Neuronal stem cell (in vitro differentiated cells): ENCODE measurements around the gene PSENEN.

Experiments
- DNase-seq: peaks from one replicate; pipeline ENCODE4 v3.0.0-alpha.2; 2013; ENCODE audit warnings: low spot score
- H2AFZ ChIP-seq: one replicate; pipeline ENCODE4 v1.6.1; 2013; ENCODE audit warnings: mild to moderate bottlenecking, low read length, inconsistent platforms
- H2AK5ac ChIP-seq: 2 replicates; pipeline ENCODE4 v1.6.1; 2013; ENCODE audit warnings: low read depth, mild to moderate bottlenecking, inconsistent platforms, low read length, moderate library complexity, mixed read lengths
- H2BK120ac ChIP-seq: 2 replicates; pipeline ENCODE4 v1.6.1; 2013; ENCODE audit warnings: low read depth, mild to moderate bottlenecking, inconsistent platforms, low read length, moderate library complexity, mixed read lengths
- H2BK12ac ChIP-seq: one replicate; pipeline ENCODE4 v1.6.1; 2013; ENCODE audit warnings: low read length, inconsistent platforms
- H2BK15ac ChIP-seq: 2 replicates; pipeline ENCODE4 v1.6.1; 2013; ENCODE audit warnings: mild to moderate bottlenecking, low read length, inconsistent platforms, mixed read lengths
- H2BK5ac ChIP-seq: one replicate; pipeline ENCODE4 v1.6.1; 2013; ENCODE audit warnings: inconsistent platforms, mild to moderate bottlenecking, low read length, moderate library complexity
- H3K14ac ChIP-seq: one replicate; pipeline ENCODE4 v1.6.1; 2013; ENCODE audit warnings: low read length, inconsistent platforms
- H3K18ac ChIP-seq: 2 replicates; pipeline ENCODE4 v1.6.1; 2013; ENCODE audit warnings: low read length, inconsistent platforms
- H3K23ac ChIP-seq: 2 replicates; pipeline ENCODE4 v1.6.1; 2013; ENCODE audit warnings: low read depth, mild to moderate bottlenecking, mixed read lengths, low read length, inconsistent platforms; ENCODE audit not compliant: poor library complexity
- H3K27ac ChIP-seq: replicated peaks from 3 replicates; pipeline ENCODE4 v1.5.1; 2013; ENCODE audit warnings: low read length, inconsistent platforms
- H3K27me3 ChIP-seq, 3 experiments: 2 replicates each; pipeline ENCODE4 v1.6.1; 2013; ENCODE audit warnings: low read length in 3 of 3, mild to moderate bottlenecking in 2 of 3, inconsistent platforms in 1 of 3, low read depth in 1 of 3, mixed read lengths in 1 of 3, moderate library complexity in 1 of 3; ENCODE audit not compliant: control insufficient read depth in 3 of 3, insufficient read depth in 3 of 3
- H3K36me3 ChIP-seq, 2 donors: replicated peaks in 1 of 2; 2 replicates each; pipeline ENCODE4 v1.6.1; 2013; ENCODE audit warnings: low read length in 2 of 2; ENCODE audit not compliant: control insufficient read depth in 2 of 2, insufficient read depth in 2 of 2
- H3K4ac ChIP-seq: 2 replicates; pipeline ENCODE4 v1.6.1; 2013; ENCODE audit warnings: inconsistent platforms, mild to moderate bottlenecking, low read length, moderate library complexity
- H3K4me1 ChIP-seq, 2 donors: 1 replicate in 1 of 2; 2 replicates in 1 of 2; pipeline ENCODE4 v1.6.1; 2013; ENCODE audit warnings: low read length in 2 of 2, low read depth in 1 of 2; ENCODE audit not compliant: control insufficient read depth in 2 of 2, insufficient read depth in 1 of 2
- H3K4me2 ChIP-seq: one replicate; pipeline ENCODE4 v1.6.1; 2013; ENCODE audit warnings: mild to moderate bottlenecking, low read length, inconsistent platforms; ENCODE audit not compliant: insufficient read depth, poor library complexity, severe bottlenecking
- H3K4me3 ChIP-seq, 2 donors: 2 replicates each; pipeline ENCODE4 v1.5.1; 2013; ENCODE audit warnings: low read length in 2 of 2, mild to moderate bottlenecking in 2 of 2, inconsistent platforms in 1 of 2, moderate library complexity in 1 of 2
- H3K79me1 ChIP-seq: one replicate; pipeline ENCODE4 v1.6.1; 2013; ENCODE audit warnings: low read depth, mild to moderate bottlenecking, inconsistent platforms, low read length, moderate library complexity
- H3K9ac ChIP-seq: one replicate; pipeline ENCODE4 v1.6.1; 2013; ENCODE audit warnings: mild to moderate bottlenecking, low read depth, low read length, inconsistent platforms; ENCODE audit not compliant: poor library complexity
- H3K9me3 ChIP-seq, 2 donors: replicated peaks in 1 of 2; 2 replicates each; pipeline versions ENCODE3 to v1.6.1; 2013; ENCODE audit warnings: low read length in 2 of 2, mild to moderate bottlenecking in 2 of 2, inconsistent platforms in 1 of 2, low read depth in 1 of 2, mixed read lengths in 1 of 2, moderate library complexity in 1 of 2; ENCODE audit not compliant: control insufficient read depth in 2 of 2, insufficient read depth in 1 of 2
- H4K8ac ChIP-seq: one replicate; pipeline ENCODE4 v1.6.1; 2013; ENCODE audit warnings: low read depth, mild to moderate bottlenecking, inconsistent platforms, low read length, moderate library complexity
- H4K91ac ChIP-seq: one replicate; pipeline ENCODE4 v1.6.1; 2013; ENCODE audit warnings: low read length, low read depth, mild to moderate bottlenecking, inconsistent platforms; ENCODE audit not compliant: poor library complexity
- WGBS, 2 donors: extraction: QIAGEN DNeasy Blood & Tissue Kit; methylation state at CpG; one replicate each; pipeline ENCODE4 v1.1.7; 2013; ENCODE audit warnings: missing lambda C conversion rate in 2 of 2, mixed read lengths in 1 of 2; ENCODE audit not compliant: insufficient read length in 2 of 2, insufficient replicate concordance in 1 of 2; ENCODE audit errors: extremely low coverage in 2 of 2; 5-methylcytosine and 5-hydroxymethylcytosine counted together

PSENEN gene

DNA sequence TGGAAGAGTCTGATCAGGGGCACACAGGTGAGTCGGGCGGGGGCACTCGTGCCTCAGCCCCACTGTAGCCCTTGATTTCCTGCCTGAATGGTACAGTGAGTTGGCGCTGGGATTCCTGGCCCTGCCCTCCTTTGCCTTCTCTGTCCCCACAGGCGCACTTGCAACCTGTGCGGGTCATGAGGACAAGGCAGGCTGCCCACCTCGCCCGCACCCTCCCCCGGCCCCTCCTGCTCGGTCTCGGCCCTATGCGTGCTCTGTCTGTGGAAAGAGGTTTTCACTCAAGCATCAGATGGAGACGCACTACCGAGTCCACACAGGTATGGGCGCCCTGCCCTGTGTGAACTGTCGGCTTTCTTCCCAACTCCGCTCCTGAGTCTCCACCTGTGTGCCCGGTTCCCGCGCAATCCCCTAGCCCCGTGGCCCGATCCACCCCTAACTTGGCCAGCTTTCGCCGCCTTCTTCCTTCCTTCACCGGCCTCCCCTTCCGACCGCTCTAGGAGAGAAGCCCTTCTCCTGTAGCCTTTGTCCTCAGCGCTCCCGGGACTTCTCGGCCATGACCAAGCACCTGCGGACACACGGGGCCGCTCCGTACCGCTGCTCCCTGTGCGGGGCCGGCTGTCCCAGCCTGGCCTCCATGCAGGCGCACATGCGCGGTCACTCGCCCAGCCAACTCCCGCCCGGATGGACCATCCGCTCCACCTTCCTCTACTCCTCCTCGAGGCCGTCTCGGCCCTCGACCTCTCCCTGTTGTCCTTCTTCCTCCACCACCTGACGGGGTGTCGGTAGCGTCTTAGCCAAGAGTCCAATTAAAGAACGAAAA is 29.3 kb upstream of the PSENEN start:
- Histone ChIP-seq H2BK5ac (peak overlapping the region; percentile 98), H3K36me3 (peaks cover 8 to 17% of the 10 kb centered on the region in 2 donors), H4K8ac (peak overlapping the region; percentile 89), H3K27ac (peak overlapping the region; percentile 94), H2BK12ac (peak overlapping the region; percentile 30), H3K79me1 (peaks cover 18% of the 10 kb centered on the region), H3K9ac (peak overlapping the region; percentile 86), H3K27me3 (peaks cover 0 to 5% (median 0%) of the 10 kb centered on the region in 3 experiments), H3K14ac (peak overlapping the region; percentile 99), H3K4me2 (peak overlapping the region; percentile 99), H4K91ac (no peak overlapping the region), H3K4me3 (peak overlapping the region; percentile 74 to 84), H3K4me1 (peaks cover 15 to 22% of the 10 kb centered on the region in 2 donors), H2AK5ac (peak overlapping the region; percentile 96), H3K23ac (peak overlapping the region; percentile 92), H2BK15ac (peak overlapping the region; percentile 94), H2BK120ac (peak overlapping the region; percentile 93), H2AFZ (peak overlapping the region; percentile 96), H3K4ac (peak overlapping the region; percentile 81), H3K18ac (peak overlapping the region; percentile 98), H3K9me3 (no peaks in the 10 kb centered on the region)
- DNase-seq: no peak
- no CpG with 5 or more reads among the region's 52 CpGs for whole genome bisulfite sequencing, 2 donors

DNA sequence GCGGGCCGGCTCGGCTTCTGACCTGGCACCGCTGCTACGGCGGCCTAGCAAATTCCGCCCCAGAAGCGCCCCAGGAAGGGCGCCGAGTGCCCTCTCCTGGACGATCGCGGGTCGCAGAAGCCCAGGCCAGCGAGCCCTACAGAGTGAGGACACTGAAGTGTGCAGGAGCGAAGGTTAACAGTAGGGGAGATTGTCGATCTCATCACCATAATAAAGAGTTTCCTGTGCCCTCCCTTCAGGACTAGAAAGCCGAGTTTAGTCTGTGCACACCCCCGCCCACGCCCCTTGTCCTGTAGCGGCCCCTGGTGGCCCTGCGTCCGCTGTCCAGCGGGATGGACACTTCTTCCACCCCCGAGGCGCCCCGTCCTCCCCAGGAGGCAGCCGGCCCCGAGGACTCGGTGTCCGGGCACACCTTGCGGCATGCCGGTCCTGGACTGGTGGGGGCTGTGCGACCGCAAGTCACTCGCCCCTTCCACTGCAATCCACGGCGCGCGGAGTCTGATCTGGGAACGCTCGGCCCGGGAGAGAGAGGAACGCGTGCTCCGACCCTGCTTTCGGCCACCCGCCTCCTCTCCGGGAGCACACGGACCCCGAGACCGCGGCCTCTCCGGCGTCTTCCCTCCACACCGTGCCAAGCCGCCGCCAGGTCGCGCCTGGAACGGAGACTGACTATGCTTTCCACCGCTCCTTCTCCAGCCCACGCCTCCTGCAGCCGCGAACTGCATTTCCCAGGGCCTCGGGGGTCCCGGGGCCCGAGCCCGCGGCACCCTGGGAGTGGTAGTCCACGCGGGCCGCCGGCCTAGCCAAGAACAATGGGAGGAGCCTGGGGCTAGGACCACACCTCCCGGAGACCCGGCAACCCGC is 28.4 kb upstream of the PSENEN start:
- WGBS, 2 donors: no CpG with 5 or more reads among the region's 77 CpGs

DNA sequence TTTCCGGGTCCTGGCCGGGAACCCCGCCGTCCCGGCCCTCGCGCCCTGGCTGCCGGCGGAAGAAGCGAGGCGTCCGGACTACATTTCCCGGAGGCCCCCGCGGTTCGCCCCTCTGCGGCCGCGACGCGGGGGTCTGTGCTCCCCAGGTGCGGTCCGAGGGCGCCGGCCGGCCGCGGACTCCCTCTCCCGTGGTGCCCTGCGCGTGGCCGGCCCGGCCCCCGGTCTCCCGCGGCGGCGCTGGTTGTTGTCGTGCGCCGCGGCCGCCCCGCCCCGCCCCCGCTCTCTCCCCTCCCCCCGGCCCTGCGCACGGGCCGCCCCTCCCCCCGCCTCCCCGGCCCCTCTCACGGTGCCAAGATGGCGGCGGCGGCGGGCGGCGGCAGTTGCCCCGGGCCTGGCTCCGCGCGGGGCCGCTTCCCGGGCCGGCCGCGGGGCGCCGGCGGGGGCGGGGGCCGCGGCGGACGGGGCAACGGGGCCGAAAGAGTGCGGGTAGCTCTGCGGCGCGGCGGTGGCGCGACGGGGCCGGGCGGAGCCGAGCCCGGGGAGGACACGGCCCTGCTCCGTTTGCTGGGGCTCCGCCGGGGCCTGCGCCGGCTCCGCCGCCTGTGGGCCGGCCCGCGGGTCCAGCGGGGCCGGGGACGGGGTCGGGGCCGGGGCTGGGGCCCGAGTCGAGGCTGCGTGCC is 27.6 kb upstream of the PSENEN start, which contains the start of gene KMT2B:
KMT2B (plus strand) TSS at position 339 of the 680 bp plus-strand sequence; CDS start at position 355, 16 bp downstream.
- Histone ChIP-seq H3K4ac (peak within 1 kb of the TSS; percentile 42), H3K4me3 (peak within 1 kb of the TSS; percentile 86 to 99), H3K4me2 (peak within 1 kb of the TSS; percentile 99), H3K36me3 (peaks cover 20 to 32% of the 10 kb centered on the region in 2 donors), H2BK5ac (peak within 1 kb of the TSS; percentile 98), H3K27me3 (peaks cover 0 to 5% (median 0%) of the 10 kb centered on the region in 3 experiments), H3K9me3 (no peaks in the 10 kb centered on the region), H2BK12ac (no peak within 1 kb of the TSS), H2AK5ac (peak within 1 kb of the TSS; percentile 81), H4K8ac (peak within 1 kb of the TSS; percentile 72), H4K91ac (no peak within 1 kb of the TSS), H2BK120ac (peak within 1 kb of the TSS; percentile 61), H3K9ac (peak within 1 kb of the TSS; percentile 97), H3K79me1 (peaks cover 22% of the 10 kb centered on the region), H2BK15ac (peak within 1 kb of the TSS; percentile 37), H3K23ac (peak within 1 kb of the TSS; percentile 67), H2AFZ (peak within 1 kb of the TSS; percentile 96), H3K14ac (peak within 1 kb of the TSS; percentile 97), H3K27ac (peak within 1 kb of the TSS; percentile 94), H3K18ac (peak within 1 kb of the TSS; percentile 96), H3K4me1 (peaks cover 15 to 21% of the 10 kb centered on the region in 2 donors)
- DNase-seq: no peak
- no CpG with 5 or more reads among the region's 109 CpGs for WGBS, 2 donors

More for the DNA sequence above, 28.4 kb upstream of the PSENEN start:
- H3K14ac ChIP-seq: peak overlapping the region; percentile 97
- H3K23ac ChIP-seq: peak overlapping the region; percentile 92
- peak; percentile 95 for DNase-seq
- H3K4me2 ChIP-seq: peak overlapping the region; percentile 99
- peak overlapping the region; percentile 96 for H2AK5ac ChIP-seq
- peak overlapping the region; percentile 74 to 84 for H3K4me3 ChIP-seq
- peaks cover 13 to 24% of the 10 kb centered on the region in 2 donors for H3K36me3 ChIP-seq
- peak overlapping the region; percentile 96 for H2AFZ ChIP-seq
- peak overlapping the region; percentile 94 for H3K27ac ChIP-seq
- no peaks in the 10 kb centered on the region for H3K9me3 ChIP-seq
- H2BK12ac ChIP-seq: no peak overlapping the region
- H3K79me1 ChIP-seq: peaks cover 18% of the 10 kb centered on the region
- H2BK5ac ChIP-seq: peak overlapping the region; percentile 98
- peak overlapping the region; percentile 97 for H3K9ac ChIP-seq
- peak overlapping the region; percentile 98 for H3K18ac ChIP-seq
- H3K4ac ChIP-seq: peak overlapping the region; percentile 42
- peak overlapping the region; percentile 72 for H4K8ac ChIP-seq
- H3K27me3 ChIP-seq: peaks cover 0 to 5% (median 0%) of the 10 kb centered on the region in 3 experiments
- peak overlapping the region; percentile 93 for H2BK120ac ChIP-seq
- no peak overlapping the region for H4K91ac ChIP-seq
- peaks cover 15 to 21% of the 10 kb centered on the region in 2 donors for H3K4me1 ChIP-seq
- peak overlapping the region; percentile 94 for H2BK15ac ChIP-seq
